ENCODE data around the gene BABAM2. TPM values are rescaled to one million over a fixed set of nuclear protein-coding genes. Genes with fewer than 3 reads are reported as not detected.

The BABAM2 gene
- total RNA-seq, 4 donors from 2014 or later, result 33.3 to 48.9 (median 37.9) TPM

DNA sequence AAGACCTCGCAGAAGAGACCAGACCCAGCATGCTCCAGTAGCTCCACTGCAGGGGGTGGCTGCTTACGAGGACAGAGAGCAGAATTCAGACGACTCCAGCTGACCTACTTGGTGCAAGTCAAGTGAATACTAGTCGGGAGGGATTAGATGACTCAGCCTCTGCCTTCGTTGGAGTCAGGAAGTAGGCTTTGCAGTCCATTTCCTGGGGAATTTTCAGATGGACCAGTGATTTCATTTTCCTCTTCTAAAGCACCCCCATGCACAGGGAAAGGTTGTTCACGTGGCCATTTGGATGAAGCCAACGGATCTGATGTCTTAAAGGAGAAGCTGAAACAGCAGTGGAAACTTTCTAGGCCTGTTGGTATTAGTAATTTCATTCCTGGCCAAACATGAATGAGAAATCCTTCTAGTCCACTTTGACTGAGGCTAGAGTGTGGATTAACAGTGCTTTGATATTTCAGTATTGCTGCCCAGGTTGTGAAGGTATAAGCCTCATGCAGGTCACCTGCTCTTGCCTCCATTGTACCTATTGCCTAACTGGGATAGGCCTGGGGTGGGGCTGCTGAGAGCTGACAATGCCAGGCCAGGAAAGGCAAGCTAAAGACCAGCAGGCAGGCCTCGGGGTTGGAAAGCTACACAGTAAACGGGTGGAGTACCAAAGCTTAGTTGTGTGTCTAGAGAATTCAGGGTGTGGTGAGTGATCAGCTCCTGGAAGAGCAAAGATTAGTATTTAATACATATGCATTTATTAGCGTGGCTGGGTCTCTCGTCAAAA is 384.6 kb downstream of the BABAM2 start:
- DNase-seq, result peak; percentile 82
- intact Hi-C loops (cut with DNase I; ENCODE audit: low total_unique reads) (no loop called here), in situ Hi-C loops (cut with MboI; ENCODE audit: low pct_ligation_motif_present in 1 of 4, low pct_unique_long_range_greater_than_20kb in 1 of 4, low sequenced_read_pairs in 3 of 4) (no loop called here)
- H3K4me3 ChIP-seq, result no peak overlapping the region
- 32 to 39% methylated on average over 5 to 11 of the region's 11 CpGs for WGBS, 2 donors (ENCODE audit: low coverage in 1 of 2)
- TF ChIP-seq POLR2A (IDR thresholded peaks at IDR 0.05) (no peak), POLR2AphosphoS5 (IDR thresholded peaks at IDR 0.05) (peak; percentile 20 to 64 (median 21))
- no peaks in the 10 kb centered on the region for H3K36me3 ChIP-seq
- H3K4me1 ChIP-seq, result peaks cover 19 to 66% (median 40%) of the 10 kb centered on the region in 4 donors
- no peaks in the 10 kb centered on the region for H3K9me3 ChIP-seq
- peak overlapping the region; percentile 72 to 85 (median 80) for H3K27ac ChIP-seq
- no peaks in the 10 kb centered on the region for H3K27me3 ChIP-seq

DNA sequence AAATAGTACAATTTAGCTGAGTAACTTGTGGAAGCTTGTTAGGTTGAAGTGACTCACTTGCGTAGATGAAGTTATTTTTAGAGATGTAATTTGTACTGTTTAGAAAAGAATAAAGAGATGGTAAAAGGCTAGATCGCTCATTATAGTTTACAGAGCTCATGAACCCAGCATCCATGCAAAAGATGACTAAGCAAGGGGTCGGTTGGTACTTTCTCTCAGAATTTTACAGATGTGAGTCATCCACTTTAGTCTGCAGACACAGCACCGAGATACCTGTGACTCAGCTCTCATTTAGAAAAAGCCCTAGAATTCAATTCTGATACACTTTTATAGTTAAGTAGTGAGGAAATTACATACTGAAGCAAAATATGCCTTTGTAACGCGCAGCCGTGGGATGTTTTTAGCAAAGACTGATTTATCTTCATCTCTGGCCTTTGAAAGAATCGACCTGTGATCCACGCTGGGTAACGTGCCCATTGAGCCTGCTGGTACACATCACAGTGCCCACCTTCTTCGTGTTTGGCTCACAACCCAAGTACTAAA is 385.6 kb downstream of the BABAM2 start:
- no peak overlapping the region for H3K4me3 ChIP-seq
- intact Hi-C loops (cut with DNase I; ENCODE audit: low total_unique reads), result no loop called here
- in situ Hi-C loops (cut with MboI; ENCODE audit: low pct_ligation_motif_present in 1 of 4, low pct_unique_long_range_greater_than_20kb in 1 of 4, low sequenced_read_pairs in 3 of 4), result no loop called here
- no peaks in the 10 kb centered on the region for H3K9me3 ChIP-seq
- no peaks in the 10 kb centered on the region for H3K36me3 ChIP-seq
- peaks cover 16 to 55% (median 30%) of the 10 kb centered on the region in 4 donors for H3K4me1 ChIP-seq
- H3K27me3 ChIP-seq, result no peaks in the 10 kb centered on the region
- 46 to 74% methylated on average over 10 to 11 of the region's 11 CpGs for WGBS, 2 donors (ENCODE audit: low coverage in 1 of 2)
- H3K27ac ChIP-seq, result peak overlapping the region; percentile 72 to 85 (median 80)
- DNase-seq, result no peak
- TF ChIP-seq POLR2AphosphoS5 (IDR thresholded peaks at IDR 0.05), result peak; percentile 12 to 69 (median 32)
- no peak for TF ChIP-seq POLR2A (IDR thresholded peaks at IDR 0.05)

- Histone ChIP-seq H3K36me3 (no peaks in the 10 kb centered on the region), H3K27ac (peak overlapping the region; percentile 72 to 85 (median 80)), H3K27me3 (no peaks in the 10 kb centered on the region), H3K4me1 (peaks cover 16 to 52% (median 23%) of the 10 kb centered on the region in 4 donors), H3K4me3 (no peak overlapping the region), H3K9me3 (no peaks in the 10 kb centered on the region)
- WGBS, 2 donors (ENCODE audit: low coverage in 1 of 2), result 83 to 93% methylated on average over 5 to 9 of the region's 9 CpGs
- intact Hi-C loops (cut with DNase I; ENCODE audit: low total_unique reads), result no loop called here
- no peak for DNase-seq
- TF ChIP-seq EP300 (IDR thresholded peaks at IDR 0.05; ENCODE audit: low read depth) (no peak), POLR2A (IDR thresholded peaks at IDR 0.05) (no peak), CTCF (IDR thresholded peaks at IDR 0.05) (no peak), POLR2AphosphoS5 (IDR thresholded peaks at IDR 0.05) (no peak)
- in situ Hi-C loops (cut with MboI; ENCODE audit: low pct_ligation_motif_present in 1 of 4, low pct_unique_long_range_greater_than_20kb in 1 of 4, low sequenced_read_pairs in 3 of 4), result no loop called here
These were observed 386.3 kb downstream of the BABAM2 start for GRCh38 chr2:28276807-28277206.

- H3K36me3 ChIP-seq, result no peaks in the 10 kb centered on the region
- 85 to 95% methylated on average over 7 of the region's 7 CpGs for WGBS, 2 donors (ENCODE audit: low coverage in 1 of 2)
- TF ChIP-seq EP300 (IDR thresholded peaks at IDR 0.05; ENCODE audit: low read depth) (no peak), POLR2AphosphoS5 (IDR thresholded peaks at IDR 0.05) (no peak), CTCF (IDR thresholded peaks at IDR 0.05) (no peak), POLR2A (IDR thresholded peaks at IDR 0.05) (no peak)
- peaks cover 16 to 48% (median 21%) of the 10 kb centered on the region in 4 donors for H3K4me1 ChIP-seq
- in situ Hi-C loops (cut with MboI; ENCODE audit: low pct_ligation_motif_present in 1 of 4, low pct_unique_long_range_greater_than_20kb in 1 of 4, low sequenced_read_pairs in 3 of 4), result no loop called here
- no peak overlapping the region for H3K27ac ChIP-seq
- no peak overlapping the region for H3K4me3 ChIP-seq
- H3K27me3 ChIP-seq, result no peaks in the 10 kb centered on the region
- DNase-seq, result no peak
- no peaks in the 10 kb centered on the region for H3K9me3 ChIP-seq
- intact Hi-C loops (cut with DNase I; ENCODE audit: low total_unique reads), result no loop called here
These were observed 386.9 kb downstream of the BABAM2 start for GRCh38 chr2:28277466-28277865.

GRCh38 chr2:28279371-28279770 is 388.8 kb downstream of the BABAM2 start:
- H3K27ac ChIP-seq, result no peak overlapping the region
- intact Hi-C loops (cut with DNase I; ENCODE audit: low total_unique reads), result no loop called here
- DNase-seq, result no peak
- no peak overlapping the region for H3K4me3 ChIP-seq
- peaks cover 16 to 34% (median 18%) of the 10 kb centered on the region in 4 donors for H3K4me1 ChIP-seq
- TF ChIP-seq CTCF (IDR thresholded peaks at IDR 0.05) (no peak), POLR2AphosphoS5 (IDR thresholded peaks at IDR 0.05) (no peak), EP300 (IDR thresholded peaks at IDR 0.05; ENCODE audit: low read depth) (no peak), POLR2A (IDR thresholded peaks at IDR 0.05) (no peak)
- H3K27me3 ChIP-seq, result no peaks in the 10 kb centered on the region
- H3K9me3 ChIP-seq, result no peaks in the 10 kb centered on the region
- no peaks in the 10 kb centered on the region for H3K36me3 ChIP-seq
- in situ Hi-C loops (cut with MboI; ENCODE audit: low pct_ligation_motif_present in 1 of 4, low pct_unique_long_range_greater_than_20kb in 1 of 4, low sequenced_read_pairs in 3 of 4), result no loop called here
- WGBS, 2 donors (ENCODE audit: low coverage in 1 of 2), result 72 to 87% methylated on average over 2 to 4 of the region's 4 CpGs

Data from transverse colon (tissue), 4 donors.